HepG2 (cell line): ENCODE data around the gene DIO1. TPM values are rescaled to one million over a fixed set of nuclear protein-coding genes. Genes with fewer than 3 reads are reported as not detected.

ENCODE experiments used
- ARHGAP35 ChIP-seq: sonication (generic); formaldehyde crosslinking; IDR thresholded peaks from 2 replicates; pipeline ENCODE4 v1.9.0; 2022; ENCODE audit warnings: mild to moderate bottlenecking, inconsistent platforms, moderate library complexity, missing genetic modification reagents, borderline replicate concordance
- ATF5 ChIP-seq: sonication (generic); formaldehyde crosslinking; IDR thresholded peaks from 2 replicates; pipeline ENCODE4 v1.4.0; 2020; ENCODE audit warnings: mild to moderate bottlenecking, low read depth, missing genetic modification reagents
- NFAT5 ChIP-seq: sonication (generic); formaldehyde crosslinking; IDR thresholded peaks from 2 replicates; pipeline ENCODE4 v1.4.0; 2020; ENCODE audit warnings: missing genetic modification reagents
- POLR2AphosphoS5 ChIP-seq: IDR thresholded peaks from 2 replicates; pipeline ENCODE4 v1.6.1; 2012; ENCODE audit warnings: low read depth, low read length
- SOX5 ChIP-seq: IDR thresholded peaks from 2 replicates; pipeline ENCODE4 v1.6.1; 2016; ENCODE audit warnings: borderline replicate concordance
- TARDBP ChIP-seq: sonication (generic); formaldehyde crosslinking; IDR thresholded peaks from 2 replicates; pipeline ENCODE4 v1.8.0; 2022; ENCODE audit warnings: mild to moderate bottlenecking, missing genetic modification reagents
- THAP8 ChIP-seq: sonication (generic); formaldehyde crosslinking; IDR thresholded peaks from 2 replicates; pipeline ENCODE4 v1.5.1; 2020; ENCODE audit warnings: missing genetic modification reagents, mild to moderate bottlenecking, borderline replicate concordance
- ZBTB8A ChIP-seq: sonication (generic); formaldehyde crosslinking; IDR thresholded peaks from 2 replicates; pipeline ENCODE4 v1.4.0; 2020; ENCODE audit warnings: mild to moderate bottlenecking, low read depth, missing genetic modification reagents, borderline replicate concordance
- ZFP82 ChIP-seq: sonication (generic); formaldehyde crosslinking; IDR thresholded peaks from 2 replicates; pipeline ENCODE4 v1.5.1; 2020; ENCODE audit warnings: mild to moderate bottlenecking, missing genetic modification reagents, borderline replicate concordance
- ZNF597 ChIP-seq: sonication (generic); formaldehyde crosslinking; IDR thresholded peaks from 2 replicates; pipeline ENCODE4 v1.5.0; 2020; ENCODE audit warnings: missing genetic modification reagents
- ZNF75D ChIP-seq: sonication (generic); formaldehyde crosslinking; IDR thresholded peaks from 2 replicates; pipeline ENCODE4 v1.8.1; 2023; ENCODE audit warnings: missing genetic modification reagents, mild to moderate bottlenecking, borderline replicate concordance
- polyA plus RNA-seq, 8 experiments: library from polyadenylated mRNA; depleted of rRNA in 3 of 8; stranded (reverse) in 7 of 8; unstranded in 1 of 8; fragments of >200 nt; fragmentation: Illumina TruSeq in 4 of 8; extraction: Trizol in 4 of 8; gene quantifications; 2 replicates each; pipeline versions ENCODE4 v1.2.1 to v1.2.3, GENCODE V29; 2011 to 2016; ENCODE audit warnings: low read depth in 4 of 8, missing spikeins in 1 of 8, mixed read lengths in 1 of 8; ENCODE audit not compliant: insufficient read depth in 1 of 8
- total RNA-seq, 5 experiments: library from RNA; depleted of rRNA; stranded (reverse); fragments of >200 nt; fragmentation: Illumina TruSeq; extraction: Trizol; gene quantifications; 2 replicates each; pipeline ENCODE4 v1.2.3, GENCODE V29; 2016; ENCODE audit warnings: low read depth in 1 of 5
- TF ChIP-seq, protein P1 (sequence below): sonication (generic); formaldehyde crosslinking; IDR thresholded peaks from 2 replicates; pipeline ENCODE4 v1.8.0; 2023; ENCODE audit warnings: mild to moderate bottlenecking, missing genetic modification reagents
- TF ChIP-seq, protein P2 (sequence below): sonication (generic); formaldehyde crosslinking; IDR thresholded peaks from 2 replicates; pipeline ENCODE4 v1.4.0; 2020; ENCODE audit warnings: missing genetic modification reagents

DIO1 gene
- total and polyA plus RNA-seq, 2 of the 13 experiments (the other 11 are each of a cell fraction or from before 2014, with no cell fraction given), result 13.5 to 45.6 TPM

DNA sequence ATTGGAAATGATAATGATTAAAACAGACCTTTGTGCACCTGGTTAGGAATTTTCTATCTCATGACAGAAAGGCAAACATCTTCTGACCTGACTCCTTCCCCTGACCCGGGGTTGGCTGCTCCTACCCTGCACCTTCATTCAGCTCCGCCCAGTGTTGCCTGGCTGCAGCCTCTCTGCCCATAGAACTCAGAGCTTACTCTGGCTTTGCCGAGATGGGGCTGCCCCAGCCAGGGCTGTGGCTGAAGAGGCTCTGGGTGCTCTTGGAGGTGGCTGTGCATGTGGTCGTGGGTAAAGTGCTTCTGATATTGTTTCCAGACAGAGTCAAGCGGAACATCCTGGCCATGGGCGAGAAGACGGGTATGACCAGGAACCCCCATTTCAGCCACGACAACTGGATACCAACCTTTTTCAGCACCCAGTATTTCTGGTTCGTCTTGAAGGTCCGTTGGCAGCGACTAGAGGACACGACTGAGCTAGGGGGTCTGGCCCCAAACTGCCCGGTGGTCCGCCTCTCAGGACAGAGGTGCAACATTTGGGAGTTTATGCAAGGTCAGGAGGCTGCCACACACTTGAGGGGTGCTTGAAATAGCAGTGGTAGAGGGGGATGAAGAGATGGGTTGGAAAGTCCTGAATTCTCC, at the start of gene DIO1 (continued):
- no peak for TF ChIP-seq ATF5 (CRISPR knock-in tag)
- TF ChIP-seq POLR2AphosphoS5, result peak; percentile 91
- TF ChIP-seq NFAT5 (CRISPR knock-in tag), result no peak
- no peak for TF ChIP-seq THAP8
- 0 out of 2 replicates have a peak, but pooled peaks have one; percentile 32 for TF ChIP-seq TARDBP
- TF ChIP-seq, protein P1, sequence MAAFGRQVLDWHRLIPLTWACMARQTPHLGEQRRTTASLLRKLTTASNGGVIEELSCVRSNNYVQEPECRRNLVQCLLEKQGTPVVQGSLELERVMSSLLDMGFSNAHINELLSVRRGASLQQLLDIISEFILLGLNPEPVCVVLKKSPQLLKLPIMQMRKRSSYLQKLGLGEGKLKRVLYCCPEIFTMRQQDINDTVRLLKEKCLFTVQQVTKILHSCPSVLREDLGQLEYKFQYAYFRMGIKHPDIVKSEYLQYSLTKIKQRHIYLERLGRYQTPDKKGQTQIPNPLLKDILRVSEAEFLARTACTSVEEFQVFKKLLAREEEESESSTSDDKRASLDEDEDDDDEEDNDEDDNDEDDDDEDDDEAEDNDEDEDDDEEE, result no peak
- no peak for TF ChIP-seq ZBTB8A
- TF ChIP-seq ARHGAP35 (CRISPR knock-in tag), result no peak
- TF ChIP-seq, protein P2, sequence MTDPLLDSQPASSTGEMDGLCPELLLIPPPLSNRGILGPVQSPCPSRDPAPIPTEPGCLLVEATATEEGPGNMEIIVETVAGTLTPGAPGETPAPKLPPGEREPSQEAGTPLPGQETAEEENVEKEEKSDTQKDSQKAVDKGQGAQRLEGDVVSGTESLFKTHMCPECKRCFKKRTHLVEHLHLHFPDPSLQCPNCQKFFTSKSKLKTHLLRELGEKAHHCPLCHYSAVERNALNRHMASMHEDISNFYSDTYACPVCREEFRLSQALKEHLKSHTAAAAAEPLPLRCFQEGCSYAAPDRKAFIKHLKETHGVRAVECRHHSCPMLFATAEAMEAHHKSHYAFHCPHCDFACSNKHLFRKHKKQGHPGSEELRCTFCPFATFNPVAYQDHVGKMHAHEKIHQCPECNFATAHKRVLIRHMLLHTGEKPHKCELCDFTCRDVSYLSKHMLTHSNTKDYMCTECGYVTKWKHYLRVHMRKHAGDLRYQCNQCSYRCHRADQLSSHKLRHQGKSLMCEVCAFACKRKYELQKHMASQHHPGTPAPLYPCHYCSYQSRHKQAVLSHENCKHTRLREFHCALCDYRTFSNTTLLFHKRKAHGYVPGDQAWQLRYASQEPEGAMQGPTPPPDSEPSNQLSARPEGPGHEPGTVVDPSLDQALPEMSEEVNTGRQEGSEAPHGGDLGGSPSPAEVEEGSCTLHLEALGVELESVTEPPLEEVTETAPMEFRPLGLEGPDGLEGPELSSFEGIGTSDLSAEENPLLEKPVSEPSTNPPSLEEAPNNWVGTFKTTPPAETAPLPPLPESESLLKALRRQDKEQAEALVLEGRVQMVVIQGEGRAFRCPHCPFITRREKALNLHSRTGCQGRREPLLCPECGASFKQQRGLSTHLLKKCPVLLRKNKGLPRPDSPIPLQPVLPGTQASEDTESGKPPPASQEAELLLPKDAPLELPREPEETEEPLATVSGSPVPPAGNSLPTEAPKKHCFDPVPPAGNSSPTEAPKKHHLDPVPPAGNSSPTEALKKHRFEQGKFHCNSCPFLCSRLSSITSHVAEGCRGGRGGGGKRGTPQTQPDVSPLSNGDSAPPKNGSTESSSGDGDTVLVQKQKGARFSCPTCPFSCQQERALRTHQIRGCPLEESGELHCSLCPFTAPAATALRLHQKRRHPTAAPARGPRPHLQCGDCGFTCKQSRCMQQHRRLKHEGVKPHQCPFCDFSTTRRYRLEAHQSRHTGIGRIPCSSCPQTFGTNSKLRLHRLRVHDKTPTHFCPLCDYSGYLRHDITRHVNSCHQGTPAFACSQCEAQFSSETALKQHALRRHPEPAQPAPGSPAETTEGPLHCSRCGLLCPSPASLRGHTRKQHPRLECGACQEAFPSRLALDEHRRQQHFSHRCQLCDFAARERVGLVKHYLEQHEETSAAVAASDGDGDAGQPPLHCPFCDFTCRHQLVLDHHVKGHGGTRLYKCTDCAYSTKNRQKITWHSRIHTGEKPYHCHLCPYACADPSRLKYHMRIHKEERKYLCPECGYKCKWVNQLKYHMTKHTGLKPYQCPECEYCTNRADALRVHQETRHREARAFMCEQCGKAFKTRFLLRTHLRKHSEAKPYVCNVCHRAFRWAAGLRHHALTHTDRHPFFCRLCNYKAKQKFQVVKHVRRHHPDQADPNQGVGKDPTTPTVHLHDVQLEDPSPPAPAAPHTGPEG, result no peak
- TF ChIP-seq ZNF75D (CRISPR knock-in tag), result no peak
- no peak for TF ChIP-seq ZFP82
- no peak for TF ChIP-seq SOX5
- TF ChIP-seq ZNF597 (CRISPR knock-in tag), result no peak
